Measurements from ENCODE around the gene GOSR1.
"Not testable (repeated sequence)": the region's sequence is repeated elsewhere in the genome, so short reads cannot be mapped to it uniquely, and the experiment has no call there.

The GOSR1 gene

DNA sequence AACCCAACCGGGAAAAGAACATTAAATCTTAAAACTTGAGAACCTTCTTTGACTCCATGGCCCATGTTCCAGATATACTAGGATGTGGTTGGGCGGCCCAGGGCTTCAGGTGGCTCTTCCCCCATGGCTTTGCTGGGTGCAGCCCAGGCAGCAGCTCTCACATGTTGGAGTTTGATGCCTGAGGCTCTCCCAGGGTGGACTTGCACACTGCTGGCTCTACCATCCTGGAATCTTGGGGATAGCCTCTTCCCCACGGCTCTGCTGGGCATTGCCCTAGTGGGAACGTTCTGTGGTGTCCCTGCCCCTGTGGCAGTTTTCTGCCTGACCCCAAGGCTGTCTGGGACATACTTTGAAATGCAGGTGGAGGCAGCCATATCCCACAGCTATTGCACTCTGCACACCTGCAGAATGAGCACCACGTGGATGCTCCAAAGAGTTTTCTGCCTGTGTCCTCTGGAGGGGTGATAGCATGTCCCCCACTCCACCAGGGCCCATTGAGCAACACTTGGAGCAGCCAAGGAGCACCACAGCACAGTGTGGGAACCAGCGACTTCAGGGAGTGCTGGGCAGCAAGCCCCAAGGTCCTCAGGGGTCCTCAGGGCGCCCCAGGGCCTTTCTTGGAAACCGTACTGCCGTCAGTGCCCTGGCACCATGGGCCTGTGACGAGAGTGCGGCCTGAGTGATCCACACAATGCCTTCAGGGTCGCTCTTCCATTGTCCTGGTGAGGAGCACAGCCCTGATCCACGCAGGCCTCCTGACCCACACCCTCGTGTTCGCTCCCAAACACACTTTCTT lies 70.8 kb downstream of the GOSR1 start:
- DNase-seq (ENCODE audit: low spot score) = no peak

GRCh38 chr17:30549181-30549580 lies 72.0 kb downstream of the GOSR1 start:
- DNase-seq (ENCODE audit: low spot score) = not testable (repeated sequence)

DNA sequence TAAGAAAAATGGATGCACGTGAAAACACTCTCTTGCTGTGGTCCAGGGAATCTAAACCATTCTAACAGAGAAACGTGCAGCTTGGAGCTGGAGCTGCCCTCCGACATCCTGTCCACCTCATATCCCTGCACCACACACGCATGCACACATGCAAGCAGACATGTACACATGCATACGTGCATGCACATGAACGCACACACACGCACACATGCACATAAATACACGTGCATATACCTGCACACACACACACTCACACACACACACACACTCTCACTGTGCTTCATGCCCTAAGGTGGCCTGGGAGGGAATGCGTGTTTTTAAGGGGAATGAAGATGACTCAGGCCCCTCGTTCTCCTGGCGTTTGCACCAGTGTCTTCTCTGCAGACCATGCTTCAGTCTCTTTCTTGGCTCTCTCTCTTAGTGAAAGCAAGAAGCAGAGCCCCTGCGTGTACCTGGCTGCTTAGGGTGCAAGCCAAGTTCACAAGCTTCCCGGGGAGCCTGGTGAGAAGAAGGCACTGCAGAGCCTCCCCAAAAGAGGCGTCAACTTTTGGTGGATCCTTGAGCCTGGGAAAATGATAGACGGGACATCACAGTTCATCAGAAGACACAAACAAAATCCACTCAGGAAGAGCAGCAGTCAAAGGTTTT lies 72.8 kb downstream of the GOSR1 start:
- no peak for DNase-seq (ENCODE audit: low spot score)

- DNase-seq (ENCODE audit: low spot score) = no peak
Measured at GRCh38 chr17:30550512-30551273, 73.5 kb downstream of the GOSR1 start.

- not testable (repeated sequence) for DNase-seq (ENCODE audit: low spot score)
Measured at GRCh38 chr17:30551274-30551995, 74.2 kb downstream of the GOSR1 start.

GRCh38 chr17:30551996-30552339 lies 74.8 kb downstream of the GOSR1 start:
- DNase-seq (ENCODE audit: low spot score) = no peak

- DNase-seq (ENCODE audit: low spot score) = no peak
Measured at GRCh38 chr17:30552994-30553566, 75.9 kb downstream of the GOSR1 start.

- DNase-seq (ENCODE audit: low spot score) = not testable (repeated sequence)
Measured at GRCh38 chr17:30553823-30554440, 76.7 kb downstream of the GOSR1 start.

DNA sequence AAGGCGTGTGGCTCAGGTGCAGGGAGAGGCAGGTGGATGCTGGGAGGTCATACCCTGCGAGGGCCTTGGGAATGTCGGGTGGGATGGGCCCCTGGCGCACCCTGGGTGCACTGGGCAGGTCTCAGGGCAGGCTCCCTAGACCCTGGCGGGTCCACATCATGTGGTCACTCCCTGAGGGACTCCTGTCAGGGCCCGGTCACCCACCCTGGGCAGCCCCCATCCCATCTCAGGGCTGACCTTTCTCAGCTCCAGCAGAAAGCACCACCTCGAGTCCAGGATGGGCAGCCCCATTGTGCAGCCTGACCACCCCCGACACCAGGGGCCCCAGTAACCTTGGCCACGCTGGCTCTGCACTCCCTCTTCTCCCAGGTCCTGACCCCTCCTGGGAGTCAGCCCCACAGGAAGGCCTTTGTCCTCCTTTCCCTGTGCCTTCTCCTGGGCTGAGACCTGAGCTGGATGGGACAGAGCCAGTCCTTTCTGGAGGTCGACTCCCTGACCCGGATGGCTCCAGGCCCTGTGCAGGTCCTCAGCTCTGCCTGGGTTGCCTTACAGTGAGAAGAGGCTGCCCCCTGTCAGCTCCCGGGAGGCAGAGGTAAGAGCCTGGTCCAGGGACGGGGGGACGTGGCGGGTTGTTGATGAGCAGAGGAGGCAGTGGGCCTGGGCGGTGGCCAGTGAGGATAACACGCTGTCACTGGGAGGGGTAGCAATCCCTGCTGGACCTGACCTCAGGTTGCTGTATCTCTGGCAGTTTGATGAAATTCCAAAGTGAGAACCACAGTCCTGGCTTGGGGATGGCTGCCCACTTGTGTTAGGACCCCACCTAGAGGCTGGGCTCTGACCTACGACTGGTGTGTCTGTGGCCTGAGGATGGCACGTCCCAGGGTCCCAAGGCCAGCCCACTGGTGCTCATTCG lies 77.9 kb downstream of the GOSR1 start:
- no peak for DNase-seq (ENCODE audit: low spot score)

GRCh38 chr17:30555942-30556341 lies 78.7 kb downstream of the GOSR1 start:
- DNase-seq (ENCODE audit: low spot score) = no peak

DNA sequence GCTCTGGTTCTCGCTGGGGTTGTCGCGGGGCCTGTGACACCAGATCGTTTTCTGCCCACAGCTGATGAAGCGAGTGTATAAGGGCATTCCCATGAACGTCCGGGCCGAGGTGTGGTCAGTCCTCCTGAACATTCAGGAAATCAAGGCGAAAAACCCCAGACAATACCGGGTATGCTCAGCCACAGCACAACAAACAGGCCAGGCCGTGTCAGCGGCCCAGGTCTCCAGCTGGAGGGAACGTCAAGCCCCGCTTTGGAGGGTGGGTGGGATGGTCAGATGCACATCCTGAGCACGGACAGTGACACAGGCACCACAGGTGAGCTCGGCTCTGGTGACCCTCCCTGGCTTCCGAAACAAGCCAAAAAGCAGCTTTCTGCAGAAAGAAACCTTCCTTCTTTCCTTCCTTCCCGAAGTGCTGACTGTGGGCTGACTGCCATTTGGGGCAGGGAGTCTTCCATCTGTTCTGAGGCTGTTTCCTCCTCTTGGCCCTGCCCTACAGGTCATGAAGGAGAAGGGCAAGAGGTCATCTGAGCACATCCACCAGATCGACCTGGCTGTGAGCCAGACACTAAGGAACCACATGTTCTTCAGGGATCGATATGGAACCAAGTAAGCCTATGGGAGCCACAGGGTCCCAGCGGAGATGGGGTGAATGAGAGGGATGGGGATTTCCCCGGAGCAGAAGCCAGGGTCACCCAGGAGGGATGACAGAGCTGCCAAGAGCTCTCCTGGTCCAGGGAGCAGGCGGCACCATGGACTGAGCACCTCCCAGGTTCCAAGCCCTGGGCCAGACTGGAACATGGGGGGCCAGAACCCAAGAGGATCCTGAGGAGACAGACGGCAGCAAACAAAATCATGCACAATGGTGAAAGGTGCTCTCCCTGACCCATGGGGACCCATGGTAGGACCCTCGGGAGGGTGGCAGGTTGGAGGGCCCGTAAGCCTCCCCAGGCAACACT lies 79.4 kb downstream of the GOSR1 start:
- no peak for DNase-seq (ENCODE audit: low spot score)

GRCh38 chr17:30557916-30558685 lies 80.9 kb downstream of the GOSR1 start:
- DNase-seq (ENCODE audit: low spot score) = no peak

GRCh38 chr17:30558686-30559545 lies 81.7 kb downstream of the GOSR1 start:
- DNase-seq (ENCODE audit: low spot score) = no peak

DNA sequence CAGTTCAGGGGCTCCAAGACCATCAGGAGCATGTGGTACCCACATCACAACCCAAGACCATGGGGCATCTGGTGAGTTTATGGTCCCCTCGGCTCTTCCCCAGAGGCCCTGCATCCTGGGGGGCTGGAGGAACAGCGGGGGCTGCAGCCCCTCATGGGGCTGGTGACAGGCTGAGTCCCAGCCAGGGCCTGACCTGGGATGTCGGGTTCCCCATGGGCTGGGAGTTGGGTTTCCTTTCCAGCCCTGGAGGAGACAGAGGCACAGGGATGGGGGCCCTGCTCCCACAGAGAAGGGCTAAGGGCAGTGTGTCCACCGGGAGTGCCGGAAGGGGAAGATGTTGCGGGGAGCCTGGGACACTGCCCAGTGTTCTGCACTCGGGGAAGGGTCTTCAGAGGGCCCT lies 82.4 kb downstream of the GOSR1 start:
- DNase-seq (ENCODE audit: low spot score) = no peak

- DNase-seq (ENCODE audit: low spot score) = not testable (repeated sequence)
Measured at GRCh38 chr17:30560117-30561026, 83.2 kb downstream of the GOSR1 start.

- DNase-seq (ENCODE audit: low spot score) = not testable (repeated sequence)
Measured at GRCh38 chr17:30561766-30562165, 84.6 kb downstream of the GOSR1 start.
